MG63 (cell line): ENCODE measurements around the gene MPZ. TPM values are rescaled to one million over a fixed set of nuclear protein-coding genes. Genes with fewer than 3 reads are reported as not detected.
"Not testable (repeated sequence)": the region's sequence is repeated elsewhere in the genome, so short reads cannot be mapped to it uniquely, and the experiment has no call there.

ENCODE experiments used
- DNase-seq: peaks from one replicate; pipeline ENCODE4 v3.0.0-alpha.2; 2020
- H3K27me3 ChIP-seq: fragments of 250-450 bp; sonication (Bioruptor Pico); 2 replicates; pipeline ENCODE4 v1.5.1; 2020; ENCODE audit warnings: mild to moderate bottlenecking, moderate library complexity
- H3K36me3 ChIP-seq: fragments of 250-450 bp; sonication (Bioruptor Pico); 2 replicates; pipeline ENCODE4 v1.5.1; 2020; ENCODE audit warnings: mild to moderate bottlenecking, moderate library complexity
- H3K4me3 ChIP-seq: fragments of 250-450 bp; sonication (Bioruptor Pico); 2 replicates; pipeline ENCODE4 v1.5.1; 2020; ENCODE audit warnings: mild to moderate bottlenecking, moderate library complexity
- H3K9me3 ChIP-seq: fragments of 250-450 bp; sonication (Bioruptor Pico); 2 replicates; pipeline ENCODE4 v1.5.1; 2020; ENCODE audit warnings: mild to moderate bottlenecking, moderate library complexity
- total RNA-seq: library from RNA; depleted of rRNA; stranded (reverse); fragments of >200 nt; shearing (Covaris generic); gene quantifications from 2 replicates; pipeline ENCODE4 v1.2.3, GENCODE V29; 2014; ENCODE audit warnings: low replicate concordance; rRNA removed

The MPZ gene
- total RNA-seq, 1 experiment from 2014 or later: 0.07 TPM

- H3K27me3 ChIP-seq: peaks cover 16% of the 10 kb centered on the region
- no peaks in the 10 kb centered on the region for H3K9me3 ChIP-seq
- H3K4me3 ChIP-seq: no peak overlapping the region
- H3K36me3 ChIP-seq: no peaks in the 10 kb centered on the region
- no peak for DNase-seq
Measured at GRCh38 chr1:161265305-161265704, 44.5 kb downstream of the MPZ start.

DNA sequence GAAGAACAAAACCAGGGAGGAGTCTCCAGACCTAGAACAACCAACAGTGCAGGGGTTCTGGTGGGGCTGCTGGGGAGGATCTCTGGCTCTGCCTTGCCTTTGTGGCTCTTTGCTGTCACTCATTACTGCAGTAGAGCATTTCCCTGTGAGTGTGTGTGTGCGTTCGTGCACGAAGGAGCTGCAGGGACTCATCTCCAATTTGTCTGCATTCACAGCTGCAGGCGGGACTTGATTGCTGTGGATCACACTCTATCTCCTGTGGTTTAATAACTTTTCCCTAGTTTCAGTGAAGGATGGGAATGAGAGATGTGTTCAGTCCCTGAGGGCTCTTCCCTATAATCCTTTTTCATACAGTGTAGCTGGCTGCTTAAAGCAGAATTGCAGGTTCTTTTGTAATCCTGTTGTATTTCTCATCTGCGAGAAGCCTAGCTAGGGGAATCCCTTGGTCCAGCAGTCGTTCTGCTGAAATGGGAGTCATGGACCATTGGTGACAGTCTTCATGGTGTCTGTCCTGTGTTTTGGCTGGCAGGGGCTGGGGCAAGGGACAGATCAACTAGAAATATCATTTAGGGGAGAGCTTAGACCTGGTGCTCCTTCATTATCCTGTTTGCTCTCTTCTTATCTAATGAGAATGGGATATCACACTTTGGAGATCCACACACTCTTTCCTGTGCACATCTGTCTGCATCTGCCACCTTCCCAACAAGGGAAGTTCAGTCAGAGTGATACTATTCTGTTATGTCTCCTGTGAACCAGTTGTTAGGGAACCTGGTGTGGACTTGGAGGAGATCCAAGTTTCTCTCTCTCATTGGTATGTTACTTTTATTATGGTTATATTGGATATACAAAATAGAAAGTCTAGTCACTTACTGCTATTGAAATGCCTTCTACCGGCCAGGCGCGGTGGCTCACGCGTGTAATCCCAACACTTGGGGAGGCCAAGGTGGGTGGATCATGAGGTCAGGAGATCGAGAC, 48.2 kb downstream of the MPZ start:
- no peak overlapping the region for H3K4me3 ChIP-seq
- no peak for DNase-seq
- no peaks in the 10 kb centered on the region for H3K36me3 ChIP-seq
- peaks cover 35% of the 10 kb centered on the region for H3K27me3 ChIP-seq
- H3K9me3 ChIP-seq: peaks cover 6% of the 10 kb centered on the region; the same call in 1 of the 2 replicates

- no peak overlapping the region for H3K4me3 ChIP-seq
- no peaks in the 10 kb centered on the region for H3K36me3 ChIP-seq
- peaks cover 35% of the 10 kb centered on the region for H3K27me3 ChIP-seq
- H3K9me3 ChIP-seq: peaks cover 6% of the 10 kb centered on the region; the same call in 1 of the 2 replicates
- DNase-seq: no peak
Measured at GRCh38 chr1:161260376-161261260, 49.1 kb downstream of the MPZ start.

DNA sequence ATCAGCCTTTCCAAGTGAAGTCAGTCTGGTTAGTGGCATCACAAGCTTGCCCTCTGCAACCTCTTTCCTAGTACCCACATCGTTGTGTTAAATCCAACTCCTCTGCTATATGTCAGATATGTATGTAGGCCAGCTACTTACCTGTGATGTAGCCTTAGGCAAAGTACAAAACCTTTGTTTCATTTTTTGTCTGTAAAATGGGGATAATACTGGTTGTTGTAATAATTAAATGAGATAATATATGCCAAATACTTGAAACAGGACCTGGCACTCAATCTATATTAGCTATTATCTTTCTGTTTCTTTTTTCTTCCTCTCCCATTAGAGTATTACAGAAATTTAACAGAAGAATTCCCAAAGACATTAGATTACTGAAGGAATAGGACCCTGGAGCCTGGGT, 50.0 kb downstream of the MPZ start:
- Histone ChIP-seq H3K4me3 (no peak overlapping the region), H3K9me3 (peaks cover 6% of the 10 kb centered on the region; the same call in 1 of the 2 replicates), H3K27me3 (peaks cover 35% of the 10 kb centered on the region), H3K36me3 (no peaks in the 10 kb centered on the region)
- DNase-seq: no peak

DNA sequence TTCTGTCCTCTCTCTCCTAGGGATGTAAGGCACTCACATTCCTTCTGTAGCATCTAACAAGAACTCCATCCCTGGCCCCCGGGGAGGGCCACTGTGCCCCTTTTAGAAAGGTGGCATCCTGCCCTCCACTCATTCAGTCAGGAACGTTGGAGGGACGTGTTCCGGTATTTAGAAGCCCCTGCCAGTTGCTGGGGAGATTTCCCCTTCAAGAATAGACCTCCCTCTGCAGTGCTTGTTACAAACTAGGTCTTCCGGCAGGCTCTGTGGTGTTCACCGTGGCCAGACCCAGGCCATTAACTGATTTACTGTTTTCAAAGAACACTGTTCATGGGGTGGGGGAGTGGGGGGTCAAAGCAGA, 50.4 kb downstream of the MPZ start:
- no peak for DNase-seq
- no peaks in the 10 kb centered on the region for H3K36me3 ChIP-seq
- H3K9me3 ChIP-seq: peaks cover 6% of the 10 kb centered on the region; the same call in 1 of the 2 replicates
- peaks cover 35% of the 10 kb centered on the region for H3K27me3 ChIP-seq
- no peak overlapping the region for H3K4me3 ChIP-seq

DNA sequence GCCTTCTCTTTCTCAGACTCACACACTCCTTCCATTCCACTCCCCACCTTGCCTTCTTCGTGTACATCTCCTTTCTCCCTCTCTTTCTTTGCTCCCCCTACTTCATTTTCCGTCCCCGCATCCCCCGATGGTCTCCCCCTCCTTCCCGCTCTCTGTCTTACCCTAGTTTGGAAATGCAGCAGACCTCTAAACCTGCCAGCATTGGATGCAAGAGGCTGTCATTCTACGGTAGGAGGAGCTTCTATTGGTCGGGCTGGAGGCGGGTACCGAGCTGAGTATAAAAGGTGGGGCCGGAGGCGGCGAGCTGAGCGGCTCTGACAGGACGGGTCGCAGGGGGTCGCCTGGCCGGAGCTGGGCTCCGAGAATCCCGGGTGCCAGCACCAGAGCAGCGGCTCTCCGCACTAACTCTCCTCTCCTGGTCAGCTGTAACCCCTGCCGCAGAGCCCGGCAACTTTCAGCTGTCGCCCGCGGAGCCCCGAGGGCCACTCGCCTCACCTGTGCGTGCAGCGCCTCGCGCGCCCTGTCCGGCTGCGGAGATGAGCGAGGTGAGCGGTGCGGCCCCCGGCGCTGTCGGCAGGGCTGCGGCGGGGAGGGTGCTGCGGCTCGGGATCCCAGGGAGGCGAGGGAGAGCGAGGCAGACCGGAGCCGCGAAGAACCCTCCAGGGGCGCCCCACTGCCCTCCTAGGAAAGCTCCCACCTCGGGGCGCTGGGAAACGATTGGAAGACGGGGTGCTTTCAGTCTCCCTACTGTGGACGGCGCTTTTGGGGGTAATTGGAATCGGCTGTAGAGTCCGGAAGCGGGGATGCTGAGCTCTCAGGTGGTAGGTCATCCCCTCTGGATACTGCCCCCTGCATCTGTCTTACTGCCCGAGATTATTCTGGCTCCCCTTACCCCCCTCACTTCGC, 51.1 kb downstream of the MPZ start, which contains the start of gene PCP4L1:
Gene PCP4L1 (plus strand): TSS at position 307 of the 906 bp plus-strand sequence. CDS start 230 bp downstream, at position 537.
- H3K9me3 ChIP-seq: peaks cover 6% of the 10 kb centered on the region; the same call in 1 of the 2 replicates
- no peaks in the 10 kb centered on the region for H3K36me3 ChIP-seq
- H3K4me3 ChIP-seq: no peak within 1 kb of the TSS
- DNase-seq: no peak
- peaks cover 35% of the 10 kb centered on the region for H3K27me3 ChIP-seq

DNA sequence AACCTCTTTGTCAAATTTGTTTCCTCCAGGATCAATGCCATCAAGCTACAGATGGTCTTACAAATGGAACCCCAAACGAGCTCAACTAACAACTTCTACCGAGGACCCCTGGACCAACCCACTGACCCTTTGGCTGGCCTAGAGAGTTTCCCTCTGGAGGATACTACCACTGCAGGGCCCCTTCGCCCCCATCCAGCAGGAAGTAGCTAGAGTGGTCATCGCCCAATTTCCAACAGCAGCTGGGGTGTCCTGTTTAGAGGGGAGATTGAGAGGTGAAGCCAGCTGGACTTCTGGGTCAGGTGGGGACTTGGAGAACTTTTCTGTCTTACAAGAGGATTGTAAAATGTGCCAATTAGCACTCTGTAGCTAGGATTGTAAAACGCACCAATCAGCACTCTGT, 52.7 kb downstream of the MPZ start:
- H3K4me3 ChIP-seq, H3K36me3 ChIP-seq, DNase-seq, H3K9me3 ChIP-seq: not testable (repeated sequence)
- H3K27me3 ChIP-seq: peaks cover 35% of the 10 kb centered on the region

DNA sequence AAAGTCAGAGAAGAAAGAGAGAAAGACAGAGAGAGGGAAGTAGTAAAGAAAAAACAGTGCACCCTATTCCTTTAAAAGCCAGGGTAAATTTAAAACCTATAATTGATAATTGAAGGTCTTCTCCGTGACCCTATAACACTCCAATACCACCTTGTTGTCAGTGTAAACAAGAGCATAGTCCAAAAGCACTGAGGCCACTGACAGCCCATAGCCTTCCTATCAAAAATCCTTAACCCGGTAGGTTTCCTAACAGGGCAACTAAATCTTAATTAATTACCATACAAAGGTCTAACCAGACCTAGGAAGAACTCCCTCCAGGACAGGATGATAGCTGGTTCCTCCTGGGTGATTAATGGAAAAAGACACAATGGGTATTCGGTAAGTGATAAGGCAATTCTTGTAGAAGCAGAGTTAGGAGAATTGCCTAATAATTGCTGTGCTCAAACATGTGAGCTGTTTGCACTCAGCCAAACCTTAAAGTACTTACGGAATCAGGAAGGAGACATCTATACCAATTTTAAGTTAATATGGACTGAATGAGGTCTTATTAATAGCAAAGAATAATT, 53.7 kb downstream of the MPZ start:
- not testable (repeated sequence) for H3K36me3 ChIP-seq, H3K9me3 ChIP-seq, DNase-seq, H3K4me3 ChIP-seq
- H3K27me3 ChIP-seq: peaks cover 26% of the 10 kb centered on the region

GRCh38 chr1:161255302-161255701, 54.5 kb downstream of the MPZ start:
- H3K27me3 ChIP-seq: peaks cover 19% of the 10 kb centered on the region
- not testable (repeated sequence) for DNase-seq, H3K4me3 ChIP-seq

More at GRCh38 chr1:161255302-161255701, 54.5 kb downstream of the MPZ start:
- not testable (repeated sequence) for H3K9me3 ChIP-seq, H3K36me3 ChIP-seq

Other genes with a start within 250 kb of the MPZ start
- gene ARHGAP30, start 240.1 kb downstream of the MPZ start, total RNA-seq: not detected in 2 replicates
- gene NECTIN4, start 220.4 kb downstream of the MPZ start, total RNA-seq: not detected in 2 replicates
- not detected in 2 replicates for gene KLHDC9, start 211.6 kb downstream of the MPZ start, total RNA-seq
- gene PFDN2, start 191.9 kb downstream of the MPZ start, total RNA-seq: 32.6 and 36.1 TPM in 2 replicates
- gene NIT1, start 191.9 kb downstream of the MPZ start, total RNA-seq: 8.9 and 14.1 TPM in 2 replicates
- gene DEDD, start 177.3 kb downstream of the MPZ start, total RNA-seq: 33.2 and 39.8 TPM in 2 replicates
- gene UFC1, start 156.0 kb downstream of the MPZ start, total RNA-seq: 118 and 178 TPM in 2 replicates
- gene USP21, start 150.5 kb downstream of the MPZ start, total RNA-seq: 3.5 and 4.2 TPM in 2 replicates
- 7.9 and 40.3 TPM in 2 replicates for gene PPOX, start 143.5 kb downstream of the MPZ start, total RNA-seq
- gene B4GALT3, start 132.5 kb downstream of the MPZ start, total RNA-seq: 20.5 and 25.7 TPM in 2 replicates
- gene ADAMTS4, start 110.9 kb downstream of the MPZ start, total RNA-seq: 3.6 and 5.2 TPM in 2 replicates
- gene NDUFS2, start 107.6 kb downstream of the MPZ start, total RNA-seq: 129 and 194 TPM in 2 replicates
- 5.3 TPM in 1 of 2 replicates, not detected in the other for gene FCER1G, start 94.7 kb downstream of the MPZ start, total RNA-seq
- gene APOA2, start 86.3 kb downstream of the MPZ start, total RNA-seq: not detected in 2 replicates
- gene TOMM40L, start 83.9 kb downstream of the MPZ start, total RNA-seq: 24.0 and 39.6 TPM in 2 replicates
- gene NR1I3, start 71.8 kb downstream of the MPZ start, total RNA-seq: not detected in 2 replicates
- not detected in 2 replicates for gene PCP4L1, start 51.2 kb downstream of the MPZ start, total RNA-seq
- gene SDHC, start 4.4 kb upstream of the MPZ start, total RNA-seq: 466 and 501 TPM in 2 replicates
- not detected in 2 replicates for gene CFAP126, start 57.9 kb upstream of the MPZ start, total RNA-seq
- 2.3 TPM in 1 of 2 replicates, not detected in the other for gene FCGR2A, start 195.5 kb upstream of the MPZ start, total RNA-seq
- gene HSPA6, start 214.6 kb upstream of the MPZ start, total RNA-seq: 1.1 and 1.9 TPM in 2 replicates
- not detected in 2 replicates for gene FCGR3A, start 239.8 kb upstream of the MPZ start, total RNA-seq